ENCODE data around the gene CAMK2A.

- no peak for TF ChIP-seq TEAD4 (IDR thresholded peaks at IDR 0.05; ENCODE audit: borderline replicate concordance, insufficient read depth)
- TF ChIP-seq REST (IDR thresholded peaks at IDR 0.05; ENCODE audit: low read depth, low read length), result peak; percentile 94
- no peak for TF ChIP-seq CTCF (IDR thresholded peaks at IDR 0.05)
- no peak for TF ChIP-seq TCF12 (IDR thresholded peaks at IDR 0.05)
- TF ChIP-seq POLR2AphosphoS5 (IDR thresholded peaks at IDR 0.05; ENCODE audit: low read depth, low read length), result no peak
- TF ChIP-seq TAF1 (IDR thresholded peaks at IDR 0.05; ENCODE audit: borderline replicate concordance, low read depth, low read length), result no peak
- no peak for TF ChIP-seq MXI1 (IDR thresholded peaks at IDR 0.05; ENCODE audit: low read depth, low read length)
- no peak for TF ChIP-seq USF1 (IDR thresholded peaks at IDR 0.05; ENCODE audit: borderline replicate concordance, low read depth)
- no peak for TF ChIP-seq YY1 (IDR thresholded peaks at IDR 0.05; ENCODE audit: low read depth)
- no peak for TF ChIP-seq SIN3A (IDR thresholded peaks at IDR 0.05; ENCODE audit: borderline replicate concordance, low read depth, low read length)
- TF ChIP-seq ZBTB33 (IDR thresholded peaks at IDR 0.05; ENCODE audit: borderline replicate concordance, low read depth), result no peak
- TF ChIP-seq USF2 (IDR thresholded peaks at IDR 0.05; ENCODE audit: borderline replicate concordance, low read depth, low read length), result no peak
- TF ChIP-seq EZH2phosphoT487 (IDR thresholded peaks at IDR 0.05; ENCODE audit: borderline replicate concordance, low read depth), result no peak
Measured at GRCh38 chr5:150271923-150272322, 17.6 kb downstream of the CAMK2A start.
